Body of pancreas (tissue), 4 donors: ENCODE results near the gene CRYBA2.

Experiments
- CTCF ChIP-seq, 7 experiments: fragments of 450-650 bp in 4 of 7; fragments of 200-600 bp in 3 of 7; sonication (generic) in 3 of 7; IDR thresholded peaks; one replicate each; pipeline ENCODE4 v1.5.1; 2016 to 2019; ENCODE audit warnings: antibody characterized with exemption in 7 of 7
- POLR2A ChIP-seq, 3 donors: fragments of 450-650 bp; IDR thresholded peaks; one replicate each; pipeline ENCODE4 v1.6.1; 2016; ENCODE audit warnings: antibody characterized with exemption in 3 of 3, mild to moderate bottlenecking in 2 of 3

- TF ChIP-seq CTCF (IDR thresholded peaks at IDR 0.05), result no peak
- TF ChIP-seq POLR2A (IDR thresholded peaks at IDR 0.05), result peak in 1 of 3 donors; percentile 30
These were observed 34.0 kb downstream of the CRYBA2 start, which contains the start of gene CDK5R2 for GRCh38 chr2:218959141-218959731.
